K562 (cell line): Measurements from ENCODE around the gene KLHL28. TPM values are rescaled to one million over a fixed set of nuclear protein-coding genes. Genes with fewer than 3 reads are reported as not detected.

Experiments used
- CTCF ChIP-seq, 3 experiments: IDR thresholded peaks in 2 of 3; conservative IDR thresholded peaks in 1 of 3; 2 replicates each; pipeline ENCODE4 v1.5.1; 2011 to 2012; ENCODE audit warnings: low read length in 3 of 3, mild to moderate bottlenecking in 3 of 3, control low read depth in 2 of 3, improper control_type of control experiment in 1 of 3, inconsistent platforms in 1 of 3, low read depth in 1 of 3, mixed read lengths in 1 of 3, moderate library complexity in 1 of 3; ENCODE audit not compliant: insufficient read depth in 2 of 3
- FOXK2 ChIP-seq, 2 experiments: fragments of 450-650 bp; IDR thresholded peaks in 1 of 2; conservative IDR thresholded peaks in 1 of 2; 2 replicates each; pipeline ENCODE4 v1.6.1; 2016; ENCODE audit warnings: low read depth in 2 of 2, mild to moderate bottlenecking in 1 of 2
- PRDM10 ChIP-seq: fragments of 450-650 bp; IDR thresholded peaks from 2 replicates; pipeline ENCODE4 v1.6.1; 2018; ENCODE audit not compliant: partially characterized antibody
- polyA plus RNA-seq, 8 experiments: library from polyadenylated mRNA; depleted of rRNA in 4 of 8; stranded (reverse) in 5 of 8; unstranded in 3 of 8; fragments of >200 nt; fragmentation: Nextera tagmentation in 2 of 8; fragmentation: Illumina TruSeq in 1 of 8; extraction: Ambion mirVana in 2 of 8; extraction: Trizol in 1 of 8; gene quantifications; 2 replicates each; pipeline versions ENCODE4 v1.2.1 to v1.2.3, GENCODE V29; 2011 to 2014; ENCODE audit warnings: inconsistent platforms in 1 of 8, missing spikeins in 1 of 8
- total RNA-seq, 7 experiments: library from RNA; depleted of rRNA in 6 of 7; stranded (reverse); fragments of >200 nt in 6 of 7; fragmentation: Illumina TruSeq in 2 of 7; extraction: Trizol in 2 of 7; gene quantifications; 2 replicates each; pipeline versions ENCODE4 v1.2.1 to v1.2.3, GENCODE V29; 2011 to 2021; ENCODE audit warnings: low replicate concordance in 1 of 7

The KLHL28 gene
- total and polyA plus RNA-seq, 9 of the 15 experiments (the other 6 are each of a cell fraction or from before 2014, with no cell fraction given), result 1.1 to 7.5 (median 4.7) TPM

GRCh38 chr14:44961554-44962333 lies at the start of gene KLHL28, which contains the start of gene TOGARAM1 (continued):
- TF ChIP-seq FOXK2 (conservative IDR thresholded peaks at IDR 0.05 in 1 of 2, IDR thresholded peaks at IDR 0.05 in 1 of 2; ENCODE audit: low read depth in 2 of 2), result peak; percentile 92
- peak; percentile 97 for TF ChIP-seq PRDM10
- no peak for TF ChIP-seq CTCF (IDR thresholded peaks at IDR 0.05 in 2 of 3, conservative IDR thresholded peaks at IDR 0.05 in 1 of 3; ENCODE audit: insufficient read depth in 2 of 3, low read depth in 1 of 3, low read length in 3 of 3)
